Parathyroid adenoma (tissue), 2 donors: ENCODE data around the gene ZBTB39.

Source experiments
- H2AFZ ChIP-seq: fragments of 300-600 bp; sonication (generic); one replicate; pipeline ENCODE4 v1.7.0; 2017; ENCODE audit warnings: antibody characterized with exemption, mild to moderate bottlenecking
- H3K27ac ChIP-seq: fragments of 300-600 bp; sonication (generic); one replicate; pipeline ENCODE4 v1.7.0; 2017
- H3K27me3 ChIP-seq: fragments of 300-600 bp; sonication (generic); one replicate; pipeline ENCODE4 v1.7.0; 2017; ENCODE audit warnings: low read length; ENCODE audit not compliant: control insufficient read depth, insufficient read depth
- H3K36me3 ChIP-seq: fragments of 300-600 bp; sonication (generic); one replicate; pipeline ENCODE4 v1.7.0; 2017; ENCODE audit warnings: low read length; ENCODE audit not compliant: control insufficient read depth, insufficient read depth
- H3K4me1 ChIP-seq: fragments of 300-600 bp; sonication (generic); one replicate; pipeline ENCODE4 v1.7.0; 2017; ENCODE audit warnings: control low read depth
- H3K4me2 ChIP-seq: fragments of 300-600 bp; sonication (generic); one replicate; pipeline ENCODE4 v1.7.0; 2017; ENCODE audit warnings: low read length
- H3K4me3 ChIP-seq: fragments of 300-600 bp; sonication (generic); one replicate; pipeline ENCODE4 v1.7.0; 2017; ENCODE audit warnings: low read depth, low read length
- H3K79me2 ChIP-seq: fragments of 300-600 bp; sonication (generic); one replicate; pipeline ENCODE4 v1.7.0; 2017; ENCODE audit warnings: control low read depth
- H3K9ac ChIP-seq: fragments of 300-600 bp; sonication (generic); one replicate; pipeline ENCODE4 v1.7.0; 2017; ENCODE audit warnings: mild to moderate bottlenecking
- H3K9me3 ChIP-seq: fragments of 300-600 bp; sonication (generic); one replicate; pipeline ENCODE4 v1.7.0; 2017; ENCODE audit warnings: low read length; ENCODE audit not compliant: control insufficient read depth
- TF ChIP-seq, protein P1 (sequence below): fragments of 300-600 bp; sonication (generic); IDR thresholded peaks from one replicate; pipeline ENCODE4 v1.7.0; 2017; ENCODE audit warnings: antibody characterized with exemption, mild to moderate bottlenecking
- donor health status: primary hyperparathyroidism.

Gene ZBTB39

GRCh38 chr12:57004651-57005050 is 1.7 kb downstream of the ZBTB39 start:
- Histone ChIP-seq H3K4me2 (no peak overlapping the region), H3K4me3 (no peak overlapping the region), H3K27ac (no peak overlapping the region), H3K9me3 (no peaks in the 10 kb centered on the region), H3K4me1 (peaks cover 15% of the 10 kb centered on the region), H2AFZ (no peak overlapping the region), H3K27me3 (no peaks in the 10 kb centered on the region), H3K79me2 (peaks cover 11% of the 10 kb centered on the region), H3K36me3 (no peaks in the 10 kb centered on the region), H3K9ac (no peak overlapping the region)
- TF ChIP-seq, protein P1, sequence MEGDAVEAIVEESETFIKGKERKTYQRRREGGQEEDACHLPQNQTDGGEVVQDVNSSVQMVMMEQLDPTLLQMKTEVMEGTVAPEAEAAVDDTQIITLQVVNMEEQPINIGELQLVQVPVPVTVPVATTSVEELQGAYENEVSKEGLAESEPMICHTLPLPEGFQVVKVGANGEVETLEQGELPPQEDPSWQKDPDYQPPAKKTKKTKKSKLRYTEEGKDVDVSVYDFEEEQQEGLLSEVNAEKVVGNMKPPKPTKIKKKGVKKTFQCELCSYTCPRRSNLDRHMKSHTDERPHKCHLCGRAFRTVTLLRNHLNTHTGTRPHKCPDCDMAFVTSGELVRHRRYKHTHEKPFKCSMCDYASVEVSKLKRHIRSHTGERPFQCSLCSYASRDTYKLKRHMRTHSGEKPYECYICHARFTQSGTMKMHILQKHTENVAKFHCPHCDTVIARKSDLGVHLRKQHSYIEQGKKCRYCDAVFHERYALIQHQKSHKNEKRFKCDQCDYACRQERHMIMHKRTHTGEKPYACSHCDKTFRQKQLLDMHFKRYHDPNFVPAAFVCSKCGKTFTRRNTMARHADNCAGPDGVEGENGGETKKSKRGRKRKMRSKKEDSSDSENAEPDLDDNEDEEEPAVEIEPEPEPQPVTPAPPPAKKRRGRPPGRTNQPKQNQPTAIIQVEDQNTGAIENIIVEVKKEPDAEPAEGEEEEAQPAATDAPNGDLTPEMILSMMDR: no peak

DNA sequence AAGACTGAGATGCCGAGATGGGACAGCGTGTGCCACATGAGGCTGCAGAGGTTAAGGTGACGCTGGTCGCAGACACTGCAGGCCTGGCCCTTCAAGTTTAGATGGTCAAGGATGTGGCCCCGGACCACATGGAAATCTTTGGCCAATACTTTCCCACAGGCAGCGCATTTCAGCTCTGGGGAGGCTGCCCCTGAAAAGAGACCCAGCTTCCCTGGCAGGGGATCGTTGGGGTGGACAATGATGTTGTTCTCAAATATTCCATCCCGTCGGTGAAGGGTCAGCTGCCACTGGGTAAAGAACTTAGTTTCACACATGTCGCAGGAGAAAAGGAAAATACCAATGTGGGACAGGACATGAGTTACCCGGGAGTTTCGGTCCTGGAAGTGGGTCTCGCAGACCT is 3.0 kb downstream of the ZBTB39 start:
- Histone ChIP-seq H3K9ac (no peak overlapping the region), H3K4me3 (no peak overlapping the region), H3K27me3 (no peaks in the 10 kb centered on the region), H3K9me3 (no peaks in the 10 kb centered on the region), H2AFZ (no peak overlapping the region), H3K4me2 (no peak overlapping the region), H3K4me1 (peaks cover 15% of the 10 kb centered on the region), H3K36me3 (no peaks in the 10 kb centered on the region), H3K79me2 (peaks cover 11% of the 10 kb centered on the region), H3K27ac (no peak overlapping the region)
- TF ChIP-seq, protein P1: no peak

DNA sequence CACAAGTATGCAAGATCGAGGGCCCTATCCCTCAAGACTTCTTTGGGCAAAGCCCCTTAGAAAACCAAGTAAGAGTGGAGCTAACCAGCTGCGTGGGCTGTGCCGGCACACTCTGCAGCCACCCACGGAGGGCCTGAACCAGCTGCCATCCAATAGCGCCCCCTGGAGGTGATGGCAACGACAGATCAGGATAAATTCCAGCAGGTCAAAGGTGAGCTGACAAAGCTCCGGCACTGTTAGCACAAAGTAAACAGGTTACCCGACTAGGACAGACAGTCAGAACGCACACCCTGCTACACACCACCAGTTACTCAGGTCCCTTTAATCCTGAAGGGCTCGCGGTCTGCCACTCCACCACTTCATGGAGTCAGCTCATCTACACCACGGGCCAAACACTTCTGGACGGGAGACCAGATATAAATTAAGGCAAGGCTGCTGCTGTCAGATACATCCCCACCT is 4.9 kb downstream of the ZBTB39 start:
- Histone ChIP-seq H3K27me3 (no peaks in the 10 kb centered on the region), H3K4me2 (no peak overlapping the region), H3K4me1 (peaks cover 20% of the 10 kb centered on the region), H2AFZ (no peak overlapping the region), H3K79me2 (peaks cover 5% of the 10 kb centered on the region), H3K4me3 (no peak overlapping the region), H3K9me3 (no peaks in the 10 kb centered on the region), H3K27ac (no peak overlapping the region), H3K9ac (no peak overlapping the region), H3K36me3 (no peaks in the 10 kb centered on the region)
- TF ChIP-seq, protein P1: peak; percentile 67

DNA sequence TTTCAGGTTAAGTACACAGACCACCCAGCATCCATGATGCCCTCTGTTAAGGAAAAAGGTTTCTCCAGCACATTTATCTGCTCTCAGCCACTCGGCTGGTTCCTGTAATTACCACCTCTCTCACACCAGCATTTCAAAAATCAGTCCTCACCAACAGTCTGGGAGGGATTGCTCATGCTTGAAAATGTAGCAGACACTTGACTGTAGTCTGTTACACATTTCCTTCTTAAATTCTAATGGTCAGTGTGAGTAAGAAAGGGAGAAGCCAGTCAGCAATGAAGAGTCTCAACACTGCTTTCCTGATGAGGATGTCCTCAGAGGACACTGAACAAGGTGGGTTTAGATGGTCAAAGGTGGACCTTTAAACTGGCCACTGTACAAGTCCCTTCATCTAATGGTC is 6.0 kb downstream of the ZBTB39 start:
- Histone ChIP-seq H3K4me1 (peaks cover 20% of the 10 kb centered on the region), H2AFZ (no peak overlapping the region), H3K9me3 (no peaks in the 10 kb centered on the region), H3K36me3 (no peaks in the 10 kb centered on the region), H3K27ac (no peak overlapping the region), H3K4me3 (no peak overlapping the region), H3K27me3 (no peaks in the 10 kb centered on the region), H3K79me2 (peaks cover 5% of the 10 kb centered on the region), H3K9ac (no peak overlapping the region), H3K4me2 (no peak overlapping the region)
- TF ChIP-seq, protein P1: no peak

GRCh38 chr12:56999456-56999855 is 6.9 kb downstream of the ZBTB39 start:
- TF ChIP-seq, protein P1: no peak
- Histone ChIP-seq H3K4me2 (no peak overlapping the region), H3K9me3 (no peaks in the 10 kb centered on the region), H3K4me1 (peaks cover 20% of the 10 kb centered on the region), H3K4me3 (no peak overlapping the region), H3K36me3 (no peaks in the 10 kb centered on the region), H3K27me3 (no peaks in the 10 kb centered on the region), H3K27ac (no peak overlapping the region), H2AFZ (no peak overlapping the region), H3K79me2 (peaks cover 5% of the 10 kb centered on the region), H3K9ac (no peak overlapping the region)
